NK-92 treated with Interleukin-12 subunit alpha and Interleukin-12 subunit beta, amount 100 ng/mL, for 24 hours (cell line): Measurements from ENCODE around the gene FKBP1C.
"Not testable (repeated sequence)": the region's sequence is repeated elsewhere in the genome, so short reads cannot be mapped to it uniquely, and the experiment has no call there.

Experiments used
- DNase-seq: peaks from one replicate; lab custom pipeline; 2025; lab: John Stamatoyannopoulos, UW

FKBP1C gene

GRCh38 chr6:63211343-63211742 lies at the start of gene FKBP1C:
TSS of gene FKBP1C (plus strand) at chr6:63211469.
- not testable (repeated sequence) for DNase-seq

GRCh38 chr6:63164047-63164803 lies 47.0 kb upstream of the FKBP1C start:
- not testable (repeated sequence) for DNase-seq

GRCh38 chr6:63174173-63174572 lies 37.1 kb upstream of the FKBP1C start:
- no peak for DNase-seq

GRCh38 chr6:63176181-63176580 lies 35.1 kb upstream of the FKBP1C start:
- DNase-seq: no peak

GRCh38 chr6:63180367-63180766 lies 30.9 kb upstream of the FKBP1C start:
- no peak for DNase-seq

GRCh38 chr6:63186970-63187369 lies 24.3 kb upstream of the FKBP1C start:
- DNase-seq: no peak

- no peak for DNase-seq
Measured at GRCh38 chr6:63188828-63189227, 22.4 kb upstream of the FKBP1C start.

- no peak for DNase-seq
Measured at GRCh38 chr6:63193324-63193723, 17.9 kb upstream of the FKBP1C start.

- no peak for DNase-seq
Measured at GRCh38 chr6:63197741-63198140, 13.5 kb upstream of the FKBP1C start.

GRCh38 chr6:63213325-63213724 lies 2.1 kb downstream of the FKBP1C start:
- no peak for DNase-seq

GRCh38 chr6:63214816-63215215 lies 3.5 kb downstream of the FKBP1C start:
- no peak for DNase-seq

- no peak for DNase-seq
Measured at GRCh38 chr6:63224179-63224578, 12.9 kb downstream of the FKBP1C start.

GRCh38 chr6:63225987-63226386 lies 14.7 kb downstream of the FKBP1C start:
- not testable (repeated sequence) for DNase-seq

- not testable (repeated sequence) for DNase-seq
Measured at GRCh38 chr6:63227928-63228894, 16.9 kb downstream of the FKBP1C start.

GRCh38 chr6:63230027-63230426 lies 18.8 kb downstream of the FKBP1C start:
- DNase-seq: not testable (repeated sequence)

- DNase-seq: not testable (repeated sequence)
Measured at GRCh38 chr6:63230511-63230910, 19.2 kb downstream of the FKBP1C start.

GRCh38 chr6:63236398-63236817 lies 25.1 kb downstream of the FKBP1C start:
- DNase-seq: no peak

- DNase-seq: no peak
Measured at GRCh38 chr6:63245420-63245819, 34.2 kb downstream of the FKBP1C start.

GRCh38 chr6:63245909-63246308 lies 34.6 kb downstream of the FKBP1C start:
- DNase-seq: no peak

- no peak for DNase-seq
Measured at GRCh38 chr6:63246581-63246980, 35.3 kb downstream of the FKBP1C start.

GRCh38 chr6:63249875-63250482 lies 38.7 kb downstream of the FKBP1C start:
- no peak for DNase-seq

- DNase-seq: no peak
Measured at GRCh38 chr6:63259153-63259552, 47.9 kb downstream of the FKBP1C start.
